H1 (cell line): ENCODE results near the gene ENPP7. TPM values are rescaled to one million over a fixed set of nuclear protein-coding genes. Genes with fewer than 3 reads are reported as not detected.

Experiments used
- CBX5 ChIP-seq: fragments of 300-800, 300-1000 bp; sonication (generic); IDR thresholded peaks from 2 replicates; pipeline ENCODE4 v1.7.1; 2016; ENCODE audit warnings: antibody characterized with exemption, low read length, low read depth
- polyA plus RNA-seq, 7 experiments: library from polyadenylated mRNA; depleted of rRNA in 3 of 7; stranded (reverse) in 5 of 7; unstranded in 2 of 7; fragments of >200 nt in 5 of 7; fragments of 200-250 nt in 2 of 7; gene quantifications; 1 replicate in 5 of 7; 2 replicates in 1 of 7; 4 replicates in 1 of 7; pipeline versions ENCODE4 v1.2.1 to v1.2.3, GENCODE V29; 2011 to 2013; ENCODE audit warnings: missing spikeins in 2 of 7, mixed read lengths in 2 of 7
- total RNA-seq: library from RNA; stranded (reverse); fragmentation: NEBNext Ultra II Directional; extraction: Animal tissue kit (Norgen Biotek cat#: 25700); gene quantifications from 2 replicates; pipeline ENCODE4 v1.2.1, GENCODE V29; 2021

Gene ENPP7
- total and polyA plus RNA-seq, 2 of the 8 experiments (the other 6 are each of a cell fraction or from before 2014, with no cell fraction given) = not detected

GRCh38 chr17:79702034-79702433 lies 28.7 kb upstream of the ENPP7 start (continued):
- TF ChIP-seq CBX5 = no peak
